Activated CD4-positive, alpha-beta memory T cell treated with anti-CD3 and anti-CD28 coated beads, Interleukin-2, amount 10 ng/mL, durations not matched to agents 7 days and 5 days (primary cell): ENCODE measurements around the gene IL36RN. TPM values are rescaled to one million over a fixed set of nuclear protein-coding genes. Genes with fewer than 3 reads are reported as not detected.

Experiments
- CTCF ChIA-PET: fragments of 350-600 bp; sonication (Branson Sonifier 250); formaldehyde crosslinking; loops from one replicate; lab custom pipeline; 2021; ENCODE audit warnings: antibody characterized with exemption, inconsistent platforms; lab: Charles Lee
- POLR2A ChIA-PET: fragments of 350-600 bp; sonication (Branson Sonifier 250); formaldehyde crosslinking; loops from one replicate; lab custom pipeline; 2021; ENCODE audit warnings: antibody characterized with exemption; lab: Charles Lee
- DNase-seq: peaks from one replicate; pipeline ENCODE4 v3.0.0-alpha.2; 2020
- H3K27ac Mint-ChIP-seq: one replicate; pipeline ENCODE4 v1.8.0; 2021; ENCODE audit warnings: mild to moderate bottlenecking, mixed read lengths
- H3K27me3 Mint-ChIP-seq: one replicate; pipeline ENCODE4 v1.8.0; 2021; ENCODE audit warnings: mixed read lengths
- H3K36me3 Mint-ChIP-seq: one replicate; pipeline ENCODE4 v1.8.0; 2021; ENCODE audit warnings: low read depth, mixed read lengths
- H3K4me1 Mint-ChIP-seq: one replicate; pipeline ENCODE4 v1.8.0; 2021; ENCODE audit warnings: mixed read lengths
- H3K4me3 Mint-ChIP-seq: one replicate; pipeline ENCODE4 v1.8.0; 2021; ENCODE audit warnings: mild to moderate bottlenecking, mixed read lengths
- H3K9me3 Mint-ChIP-seq: one replicate; pipeline ENCODE4 v1.8.0; 2021; ENCODE audit warnings: mixed read lengths
- total RNA-seq, 2 experiments: library from RNA; stranded (reverse); gene quantifications; one replicate each; pipeline ENCODE4 v1.2.3, GENCODE V29; 2021

Gene IL36RN
- total RNA-seq, 2 experiments from 2014 or later, result not detected

- Mint-ChIP-seq H3K4me1 (no peaks in the 10 kb centered on the region), H3K27ac (no peak overlapping the region), H3K9me3 (no peaks in the 10 kb centered on the region), H3K4me3 (no peak overlapping the region), H3K36me3 (no peaks in the 10 kb centered on the region), H3K27me3 (peaks cover 16% of the 10 kb centered on the region)
- POLR2A ChIA-PET, result no interaction called here
- no peak for DNase-seq
- CTCF ChIA-PET, result interaction anchor here (1.9 kb wide), 1 partner anchor 11 kb away, joined by 10 read pairs; no protein-coding TSS in a partner anchor
Measured at GRCh38 chr2:113068706-113069485, 9.9 kb downstream of the IL36RN start.

GRCh38 chr2:113069676-113070605, 10.9 kb downstream of the IL36RN start:
- no peak for DNase-seq
- ChIA-PET POLR2A (no interaction called here), CTCF (interaction anchor here (0.9 to 1.9 kb wide), 2 partner anchors 10 to 69 kb away, joined by 5 to 10 read pairs; no protein-coding TSS in a partner anchor)
- no peak overlapping the region for H3K27ac Mint-ChIP-seq
- peaks cover 16% of the 10 kb centered on the region for H3K27me3 Mint-ChIP-seq
- H3K36me3 Mint-ChIP-seq, result no peaks in the 10 kb centered on the region
- H3K4me1 Mint-ChIP-seq, result peaks cover 2% of the 10 kb centered on the region
- no peaks in the 10 kb centered on the region for H3K9me3 Mint-ChIP-seq
- H3K4me3 Mint-ChIP-seq, result no peak overlapping the region

GRCh38 chr2:113070606-113070975, 11.6 kb downstream of the IL36RN start:
- Mint-ChIP-seq H3K27ac (no peak overlapping the region), H3K27me3 (peaks cover 16% of the 10 kb centered on the region), H3K4me1 (peaks cover 4% of the 10 kb centered on the region), H3K9me3 (no peaks in the 10 kb centered on the region), H3K4me3 (no peak overlapping the region), H3K36me3 (no peaks in the 10 kb centered on the region)
- POLR2A ChIA-PET, result no interaction called here
- CTCF ChIA-PET, result interaction anchor here (2.2 kb wide), 1 partner anchor 10 kb away, joined by 7 read pairs; no protein-coding TSS in a partner anchor
- DNase-seq, result no peak

- Mint-ChIP-seq H3K9me3 (no peaks in the 10 kb centered on the region), H3K4me1 (peaks cover 4% of the 10 kb centered on the region), H3K27ac (no peak overlapping the region), H3K36me3 (no peaks in the 10 kb centered on the region), H3K27me3 (peaks cover 18% of the 10 kb centered on the region), H3K4me3 (no peak overlapping the region)
- CTCF ChIA-PET, result interaction anchor here (0.5 to 2.2 kb wide), 2 partner anchors 8 to 160 kb away, joined by 4 to 7 read pairs; no protein-coding TSS in a partner anchor
- POLR2A ChIA-PET, result no interaction called here
- DNase-seq, result no peak
Measured at GRCh38 chr2:113072584-113072983, 13.6 kb downstream of the IL36RN start.

GRCh38 chr2:113073325-113073834, 14.4 kb downstream of the IL36RN start:
- H3K4me1 Mint-ChIP-seq, result peaks cover 4% of the 10 kb centered on the region
- ChIA-PET CTCF (interaction anchor here (0.6 kb wide), 1 partner anchor 253 kb away, joined by 5 read pairs; no protein-coding TSS in a partner anchor), POLR2A (no interaction called here)
- peaks cover 16% of the 10 kb centered on the region for H3K27me3 Mint-ChIP-seq
- H3K27ac Mint-ChIP-seq, result no peak overlapping the region
- no peaks in the 10 kb centered on the region for H3K9me3 Mint-ChIP-seq
- DNase-seq, result no peak
- H3K4me3 Mint-ChIP-seq, result no peak overlapping the region
- no peaks in the 10 kb centered on the region for H3K36me3 Mint-ChIP-seq

- Mint-ChIP-seq H3K9me3 (no peaks in the 10 kb centered on the region), H3K4me1 (peaks cover 4% of the 10 kb centered on the region), H3K4me3 (no peak overlapping the region), H3K27me3 (peaks cover 6% of the 10 kb centered on the region), H3K27ac (no peak overlapping the region), H3K36me3 (no peaks in the 10 kb centered on the region)
- ChIA-PET POLR2A (no interaction called here), CTCF (no interaction called here)
- no peak for DNase-seq
Measured at GRCh38 chr2:113075030-113075429, 16.0 kb downstream of the IL36RN start.

- peaks cover 4% of the 10 kb centered on the region for H3K4me1 Mint-ChIP-seq
- no peak overlapping the region for H3K27ac Mint-ChIP-seq
- ChIA-PET CTCF (interaction anchor here (1.0 to 1.7 kb wide), 2 partner anchors 58 to 63 kb away, joined by 4 read pairs; no protein-coding TSS in a partner anchor), POLR2A (no interaction called here)
- no peaks in the 10 kb centered on the region for H3K9me3 Mint-ChIP-seq
- H3K27me3 Mint-ChIP-seq, result peaks cover 6% of the 10 kb centered on the region
- no peak overlapping the region for H3K4me3 Mint-ChIP-seq
- no peaks in the 10 kb centered on the region for H3K36me3 Mint-ChIP-seq
- DNase-seq, result no peak
Measured at GRCh38 chr2:113075600-113075999, 16.6 kb downstream of the IL36RN start.

- no peaks in the 10 kb centered on the region for H3K36me3 Mint-ChIP-seq
- ChIA-PET CTCF (interaction anchor here (0.6 to 3.4 kb wide), 4 partner anchors 56 to 518 kb away, joined by 3 to 22 read pairs (median 4); no protein-coding TSS in a partner anchor), POLR2A (no interaction called here)
- H3K27ac Mint-ChIP-seq, result no peak overlapping the region
- no peaks in the 10 kb centered on the region for H3K9me3 Mint-ChIP-seq
- peaks cover 4% of the 10 kb centered on the region for H3K4me1 Mint-ChIP-seq
- DNase-seq, result no peak
- H3K27me3 Mint-ChIP-seq, result peaks cover 11% of the 10 kb centered on the region
- no peak overlapping the region for H3K4me3 Mint-ChIP-seq
Measured at GRCh38 chr2:113076954-113077669, 18.1 kb downstream of the IL36RN start.

GRCh38 chr2:113077921-113078320, 18.9 kb downstream of the IL36RN start:
- peaks cover 11% of the 10 kb centered on the region for H3K27me3 Mint-ChIP-seq
- no peaks in the 10 kb centered on the region for H3K9me3 Mint-ChIP-seq
- DNase-seq, result no peak
- H3K27ac Mint-ChIP-seq, result no peak overlapping the region
- ChIA-PET POLR2A (no interaction called here), CTCF (interaction anchor here (0.7 to 3.4 kb wide), 3 partner anchors 59 to 121 kb away, joined by 4 to 22 read pairs (median 17); no protein-coding TSS in a partner anchor)
- no peaks in the 10 kb centered on the region for H3K36me3 Mint-ChIP-seq
- peaks cover 4% of the 10 kb centered on the region for H3K4me1 Mint-ChIP-seq
- H3K4me3 Mint-ChIP-seq, result no peak overlapping the region

GRCh38 chr2:113078350-113078839, 19.4 kb downstream of the IL36RN start:
- POLR2A ChIA-PET, result no interaction called here
- CTCF ChIA-PET, result interaction anchor here (0.7 to 3.4 kb wide), 3 partner anchors 58 to 121 kb away, joined by 4 to 22 read pairs (median 17); no protein-coding TSS in a partner anchor
- H3K36me3 Mint-ChIP-seq, result no peaks in the 10 kb centered on the region

GRCh38 chr2:113079131-113079530, 20.1 kb downstream of the IL36RN start:
- Mint-ChIP-seq H3K4me1 (peaks cover 4% of the 10 kb centered on the region), H3K4me3 (no peak overlapping the region), H3K36me3 (no peaks in the 10 kb centered on the region), H3K9me3 (no peaks in the 10 kb centered on the region), H3K27ac (no peak overlapping the region), H3K27me3 (peaks cover 15% of the 10 kb centered on the region)
- ChIA-PET CTCF (interaction anchor here (1.3 to 3.4 kb wide), 13 partner anchors 10 to 311 kb away, joined by 3 to 78 read pairs (median 9); partner anchors contain the start of genes IL1F10 and PSD4), POLR2A (interaction anchor here (1.3 kb wide), 1 partner anchor 120 kb away, joined by 4 read pairs; no protein-coding TSS in a partner anchor)
- no peak for DNase-seq

More at GRCh38 chr2:113078350-113078839, 19.4 kb downstream of the IL36RN start:
- no peak overlapping the region for H3K4me3 Mint-ChIP-seq
- no peaks in the 10 kb centered on the region for H3K9me3 Mint-ChIP-seq
- DNase-seq, result no peak
- peaks cover 4% of the 10 kb centered on the region for H3K4me1 Mint-ChIP-seq
- peaks cover 15% of the 10 kb centered on the region for H3K27me3 Mint-ChIP-seq
- H3K27ac Mint-ChIP-seq, result no peak overlapping the region
